GM08714 (cell line): Measurements from ENCODE around the gene GRIK4.

Experiments
- H3K4me3 ChIP-seq: fragments of 200-500 bp; sonication (Bioruptor generic); 2 replicates; pipeline ENCODE4 v1.5.1; 2014; ENCODE audit warnings: mild to moderate bottlenecking, low read length, inconsistent platforms
- ZNF274 ChIP-seq: IDR thresholded peaks from 2 replicates; pipeline ENCODE4 v1.6.1; 2012; ENCODE audit warnings: mild to moderate bottlenecking, low read depth, low read length

The GRIK4 gene

GRCh38 chr11:120792306-120792705 is 280.8 kb downstream of the GRIK4 start:
- no peak for TF ChIP-seq ZNF274
- H3K4me3 ChIP-seq = no peak overlapping the region

- TF ChIP-seq ZNF274 = no peak
- no peak overlapping the region for H3K4me3 ChIP-seq
Observed at GRCh38 chr11:120793150-120793549, 281.6 kb downstream of the GRIK4 start.

- H3K4me3 ChIP-seq = no peak overlapping the region
- no peak for TF ChIP-seq ZNF274
Observed at GRCh38 chr11:120793806-120794479, 282.4 kb downstream of the GRIK4 start.

GRCh38 chr11:120794748-120795147 is 283.2 kb downstream of the GRIK4 start:
- no peak overlapping the region for H3K4me3 ChIP-seq
- no peak for TF ChIP-seq ZNF274

GRCh38 chr11:120795185-120795584 is 283.6 kb downstream of the GRIK4 start:
- no peak for TF ChIP-seq ZNF274
- no peak overlapping the region for H3K4me3 ChIP-seq

- TF ChIP-seq ZNF274 = no peak
- no peak overlapping the region for H3K4me3 ChIP-seq
Observed at GRCh38 chr11:120797143-120797542, 285.6 kb downstream of the GRIK4 start.

- no peak overlapping the region for H3K4me3 ChIP-seq
- TF ChIP-seq ZNF274 = no peak
Observed at GRCh38 chr11:120798854-120799253, 287.3 kb downstream of the GRIK4 start.

- H3K4me3 ChIP-seq = no peak overlapping the region
- no peak for TF ChIP-seq ZNF274
Observed at GRCh38 chr11:120800206-120800605, 288.7 kb downstream of the GRIK4 start.

- H3K4me3 ChIP-seq = no peak overlapping the region
- no peak for TF ChIP-seq ZNF274
Observed at GRCh38 chr11:120801801-120802689, 290.5 kb downstream of the GRIK4 start.

- H3K4me3 ChIP-seq = no peak overlapping the region
- no peak for TF ChIP-seq ZNF274
Observed at GRCh38 chr11:120805960-120806555, 294.5 kb downstream of the GRIK4 start.

- no peak for TF ChIP-seq ZNF274
- no peak overlapping the region for H3K4me3 ChIP-seq
Observed at GRCh38 chr11:120807414-120808150, 296.0 kb downstream of the GRIK4 start.

GRCh38 chr11:120808616-120809050 is 297.1 kb downstream of the GRIK4 start:
- no peak for TF ChIP-seq ZNF274

GRCh38 chr11:120810251-120810650 is 298.7 kb downstream of the GRIK4 start:
- no peak overlapping the region for H3K4me3 ChIP-seq

More at GRCh38 chr11:120808616-120809050, 297.1 kb downstream of the GRIK4 start:
- no peak overlapping the region for H3K4me3 ChIP-seq

GRCh38 chr11:120811199-120811598 is 299.7 kb downstream of the GRIK4 start:
- TF ChIP-seq ZNF274 = no peak
- H3K4me3 ChIP-seq = no peak overlapping the region

More at GRCh38 chr11:120810251-120810650, 298.7 kb downstream of the GRIK4 start:
- TF ChIP-seq ZNF274 = no peak
